HepG2 (cell line): ENCODE data around the gene PKMYT1. TPM values are rescaled to one million over a fixed set of nuclear protein-coding genes. Genes with fewer than 3 reads are reported as not detected.

Source experiments
- BHLHE40 ChIP-seq: IDR thresholded peaks from 2 replicates; pipeline ENCODE4 v1.6.1; 2011; ENCODE audit warnings: low read length, improper control_type of control experiment
- DMAP1 ChIP-seq: IDR thresholded peaks from 2 replicates; pipeline ENCODE4 v1.6.1; 2016
- HNRNPUL1 ChIP-seq: fragments of 200-400 bp; formaldehyde crosslinking; IDR thresholded peaks from 2 replicates; pipeline ENCODE4 v1.6.1; 2017; ENCODE audit warnings: low read depth, mild to moderate bottlenecking, low read length, moderate library complexity
- HOXA3 ChIP-seq: sonication (generic); formaldehyde crosslinking; IDR thresholded peaks from 2 replicates; pipeline ENCODE4 v1.5.0; 2020; ENCODE audit warnings: missing genetic modification reagents
- IKZF1 ChIP-seq: fragments of 450-650 bp; IDR thresholded peaks from 2 replicates; pipeline ENCODE4 v1.7.1; 2016
- JARID2 ChIP-seq: sonication (generic); formaldehyde crosslinking; IDR thresholded peaks from 2 replicates; pipeline ENCODE4 v1.8.1; 2023; ENCODE audit warnings: missing genetic modification reagents, inconsistent platforms; ENCODE audit not compliant: insufficient replicate concordance
- KLF9 ChIP-seq: IDR thresholded peaks from 2 replicates; pipeline ENCODE4 v1.6.1; 2016; ENCODE audit warnings: low read depth
- MXD3 ChIP-seq: IDR thresholded peaks from 2 replicates; pipeline ENCODE4 v1.6.1; 2016; ENCODE audit warnings: mild to moderate bottlenecking, missing biosample characterization, missing genetic modification reagents
- NR0B2 ChIP-seq: sonication (generic); formaldehyde crosslinking; IDR thresholded peaks from 2 replicates; pipeline ENCODE4 v1.4.0; 2020; ENCODE audit warnings: mild to moderate bottlenecking, missing genetic modification reagents
- SMARCC2 ChIP-seq: fragments of 450-650 bp; IDR thresholded peaks from 2 replicates; pipeline ENCODE4 v1.6.1; 2017; ENCODE audit warnings: antibody characterized with exemption, mild to moderate bottlenecking
- SMYD3 ChIP-seq: sonication (generic); formaldehyde crosslinking; IDR thresholded peaks from 2 replicates; pipeline ENCODE4 v1.8.1; 2023; ENCODE audit warnings: mild to moderate bottlenecking, missing genetic modification reagents
- ZFP36 ChIP-seq: fragments of 150-350 bp; IDR thresholded peaks from 2 replicates; pipeline ENCODE4 v1.6.1; 2018; ENCODE audit warnings: borderline replicate concordance, low read length, low read depth; ENCODE audit not compliant: partially characterized antibody
- ZMYM3 ChIP-seq: sonication (generic); formaldehyde crosslinking; IDR thresholded peaks from 2 replicates; pipeline ENCODE4 v1.5.1; 2020; ENCODE audit warnings: mild to moderate bottlenecking, missing genetic modification reagents
- ZNF10 ChIP-seq: sonication (generic); formaldehyde crosslinking; IDR thresholded peaks from 2 replicates; pipeline ENCODE4 v1.4.0; 2020; ENCODE audit warnings: mild to moderate bottlenecking, low read depth, missing genetic modification reagents, borderline replicate concordance
- ZNF260 ChIP-seq: sonication (generic); formaldehyde crosslinking; IDR thresholded peaks from 2 replicates; pipeline ENCODE4 v1.4.0; 2020; ENCODE audit warnings: missing genetic modification reagents, low read depth, mild to moderate bottlenecking, borderline replicate concordance
- ZNF343 ChIP-seq: sonication (generic); formaldehyde crosslinking; IDR thresholded peaks from 2 replicates; pipeline ENCODE4 v1.4.0; 2020; ENCODE audit warnings: mild to moderate bottlenecking, missing genetic modification reagents
- ZNF775 ChIP-seq: sonication (generic); formaldehyde crosslinking; IDR thresholded peaks from 2 replicates; pipeline ENCODE4 v1.4.0; 2020; ENCODE audit warnings: missing genetic modification reagents, mild to moderate bottlenecking, moderate library complexity, borderline replicate concordance
- ZNF784 ChIP-seq: sonication (generic); formaldehyde crosslinking; IDR thresholded peaks from 2 replicates; pipeline ENCODE4 v1.5.1; 2020; ENCODE audit warnings: missing genetic modification reagents, mild to moderate bottlenecking, borderline replicate concordance
- ZNF850 ChIP-seq: sonication (generic); formaldehyde crosslinking; conservative IDR thresholded peaks from 2 replicates; pipeline ENCODE4 v1.9.0; 2021; ENCODE audit warnings: mild to moderate bottlenecking, missing genetic modification reagents
- polyA plus RNA-seq, 8 experiments: library from polyadenylated mRNA; depleted of rRNA in 3 of 8; stranded (reverse) in 7 of 8; unstranded in 1 of 8; fragments of >200 nt; fragmentation: Illumina TruSeq in 4 of 8; extraction: Trizol in 4 of 8; gene quantifications; 2 replicates each; pipeline versions ENCODE4 v1.2.1 to v1.2.3, GENCODE V29; 2011 to 2016; ENCODE audit warnings: low read depth in 4 of 8, missing spikeins in 1 of 8, mixed read lengths in 1 of 8; ENCODE audit not compliant: insufficient read depth in 1 of 8
- total RNA-seq, 5 experiments: library from RNA; depleted of rRNA; stranded (reverse); fragments of >200 nt; fragmentation: Illumina TruSeq; extraction: Trizol; gene quantifications; 2 replicates each; pipeline ENCODE4 v1.2.3, GENCODE V29; 2016; ENCODE audit warnings: low read depth in 1 of 5
- TF ChIP-seq, protein P1 (sequence below): sonication (generic); formaldehyde crosslinking; IDR thresholded peaks from 2 replicates; pipeline ENCODE4 v1.4.0; 2020; ENCODE audit warnings: missing genetic modification reagents
- TF ChIP-seq, protein P2 (sequence below): sonication (generic); formaldehyde crosslinking; IDR thresholded peaks from 2 replicates; pipeline ENCODE4 v1.4.0; 2020; ENCODE audit warnings: missing genetic modification reagents, mild to moderate bottlenecking, borderline replicate concordance
- TF ChIP-seq, protein P3 (sequence below): sonication (generic); formaldehyde crosslinking; IDR thresholded peaks from 2 replicates; pipeline ENCODE4 v1.5.0; 2020; ENCODE audit warnings: missing genetic modification reagents
- TF ChIP-seq, protein P4 (sequence below): sonication (generic); formaldehyde crosslinking; IDR thresholded peaks from 2 replicates; pipeline ENCODE4 v1.5.0; 2020; ENCODE audit warnings: missing genetic modification reagents, mild to moderate bottlenecking, borderline replicate concordance

PKMYT1 gene
- total and polyA plus RNA-seq, 2 of the 13 experiments (the other 11 are each of a cell fraction or from before 2014, with no cell fraction given) = 7.0 to 27.8 TPM

- TF ChIP-seq JARID2 (CRISPR knock-in tag) = no peak
- TF ChIP-seq ZNF775 (CRISPR knock-in tag) = no peak
- TF ChIP-seq SMYD3 = no peak
- TF ChIP-seq ZFP36 = no peak
- TF ChIP-seq, protein P1, sequence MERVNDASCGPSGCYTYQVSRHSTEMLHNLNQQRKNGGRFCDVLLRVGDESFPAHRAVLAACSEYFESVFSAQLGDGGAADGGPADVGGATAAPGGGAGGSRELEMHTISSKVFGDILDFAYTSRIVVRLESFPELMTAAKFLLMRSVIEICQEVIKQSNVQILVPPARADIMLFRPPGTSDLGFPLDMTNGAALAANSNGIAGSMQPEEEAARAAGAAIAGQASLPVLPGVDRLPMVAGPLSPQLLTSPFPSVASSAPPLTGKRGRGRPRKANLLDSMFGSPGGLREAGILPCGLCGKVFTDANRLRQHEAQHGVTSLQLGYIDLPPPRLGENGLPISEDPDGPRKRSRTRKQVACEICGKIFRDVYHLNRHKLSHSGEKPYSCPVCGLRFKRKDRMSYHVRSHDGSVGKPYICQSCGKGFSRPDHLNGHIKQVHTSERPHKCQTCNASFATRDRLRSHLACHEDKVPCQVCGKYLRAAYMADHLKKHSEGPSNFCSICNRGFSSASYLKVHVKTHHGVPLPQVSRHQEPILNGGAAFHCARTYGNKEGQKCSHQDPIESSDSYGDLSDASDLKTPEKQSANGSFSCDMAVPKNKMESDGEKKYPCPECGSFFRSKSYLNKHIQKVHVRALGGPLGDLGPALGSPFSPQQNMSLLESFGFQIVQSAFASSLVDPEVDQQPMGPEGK = no peak; the same call in 1 of the 2 replicates
- no peak for TF ChIP-seq ZNF343 (CRISPR knock-in tag)
- TF ChIP-seq HNRNPUL1 = no peak
- TF ChIP-seq ZNF850 (CRISPR knock-in tag) = no peak
- peak; percentile 59; the same call in 1 of the 2 replicates for TF ChIP-seq DMAP1 (CRISPR knock-in tag)
- no peak for TF ChIP-seq ZNF784 (CRISPR knock-in tag)
- TF ChIP-seq ZNF260 = no peak
- no peak for TF ChIP-seq IKZF1
- TF ChIP-seq ZMYM3 (CRISPR knock-in tag) = no peak
- no peak for TF ChIP-seq HOXA3 (CRISPR knock-in tag)
- TF ChIP-seq NR0B2 = peak; percentile 50; the same call in 1 of the 2 replicates
- no peak for TF ChIP-seq KLF9
- TF ChIP-seq, protein P2, sequence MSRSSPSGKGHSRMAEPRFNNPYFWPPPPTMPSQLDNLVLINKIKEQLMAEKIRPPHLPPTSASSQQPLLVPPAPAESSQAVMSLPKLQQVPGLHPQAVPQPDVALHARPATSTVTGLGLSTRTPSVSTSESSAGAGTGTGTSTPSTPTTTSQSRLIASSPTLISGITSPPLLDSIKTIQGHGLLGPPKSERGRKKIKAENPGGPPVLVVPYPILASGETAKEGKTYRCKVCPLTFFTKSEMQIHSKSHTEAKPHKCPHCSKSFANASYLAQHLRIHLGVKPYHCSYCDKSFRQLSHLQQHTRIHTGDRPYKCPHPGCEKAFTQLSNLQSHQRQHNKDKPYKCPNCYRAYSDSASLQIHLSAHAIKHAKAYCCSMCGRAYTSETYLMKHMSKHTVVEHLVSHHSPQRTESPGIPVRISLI = no peak
- TF ChIP-seq BHLHE40 = no peak
- TF ChIP-seq MXD3 (CRISPR knock-in tag) = peak; percentile 71
- TF ChIP-seq ZNF10 = no peak
- TF ChIP-seq, protein P3, sequence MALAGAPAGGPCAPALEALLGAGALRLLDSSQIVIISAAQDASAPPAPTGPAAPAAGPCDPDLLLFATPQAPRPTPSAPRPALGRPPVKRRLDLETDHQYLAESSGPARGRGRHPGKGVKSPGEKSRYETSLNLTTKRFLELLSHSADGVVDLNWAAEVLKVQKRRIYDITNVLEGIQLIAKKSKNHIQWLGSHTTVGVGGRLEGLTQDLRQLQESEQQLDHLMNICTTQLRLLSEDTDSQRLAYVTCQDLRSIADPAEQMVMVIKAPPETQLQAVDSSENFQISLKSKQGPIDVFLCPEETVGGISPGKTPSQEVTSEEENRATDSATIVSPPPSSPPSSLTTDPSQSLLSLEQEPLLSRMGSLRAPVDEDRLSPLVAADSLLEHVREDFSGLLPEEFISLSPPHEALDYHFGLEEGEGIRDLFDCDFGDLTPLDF (CRISPR knock-in tag) = no peak
- TF ChIP-seq, protein P4, sequence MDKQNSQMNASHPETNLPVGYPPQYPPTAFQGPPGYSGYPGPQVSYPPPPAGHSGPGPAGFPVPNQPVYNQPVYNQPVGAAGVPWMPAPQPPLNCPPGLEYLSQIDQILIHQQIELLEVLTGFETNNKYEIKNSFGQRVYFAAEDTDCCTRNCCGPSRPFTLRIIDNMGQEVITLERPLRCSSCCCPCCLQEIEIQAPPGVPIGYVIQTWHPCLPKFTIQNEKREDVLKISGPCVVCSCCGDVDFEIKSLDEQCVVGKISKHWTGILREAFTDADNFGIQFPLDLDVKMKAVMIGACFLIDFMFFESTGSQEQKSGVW (CRISPR knock-in tag) = no peak
- TF ChIP-seq SMARCC2 = no peak
Observed at GRCh38 chr16:2963723-2964474, 16.3 kb downstream of the PKMYT1 start, which contains the start of gene KREMEN2 (continued).
